Activated CD4-positive, alpha-beta T cell treated with anti-CD3 and anti-CD28 coated beads, Interleukin-2, amount 10 ng/mL, durations not matched to agents 7 days and 5 days (primary cell): Measurements from ENCODE around the gene TRPM2. TPM values are rescaled to one million over a fixed set of nuclear protein-coding genes. Genes with fewer than 3 reads are reported as not detected.

Experiments
- CTCF ChIA-PET: fragments of 350-600 bp; sonication (Branson Sonifier 250); formaldehyde crosslinking; loops from one replicate; lab custom pipeline; 2021; ENCODE audit warnings: antibody characterized with exemption; lab: Charles Lee
- POLR2A ChIA-PET: fragments of 350-600 bp; sonication (Branson Sonifier 250); formaldehyde crosslinking; loops from one replicate; lab custom pipeline; 2021; ENCODE audit warnings: antibody characterized with exemption; lab: Charles Lee
- DNase-seq: peaks from one replicate; pipeline ENCODE4 v3.0.0-alpha.2; 2020
- H3K27ac Mint-ChIP-seq: one replicate; pipeline ENCODE4 v1.8.0; 2021; ENCODE audit warnings: mild to moderate bottlenecking, moderate library complexity, mixed read lengths
- H3K27me3 Mint-ChIP-seq: one replicate; pipeline ENCODE4 v1.8.0; 2021; ENCODE audit warnings: mixed read lengths
- H3K36me3 Mint-ChIP-seq: one replicate; pipeline ENCODE4 v1.8.0; 2021; ENCODE audit warnings: low read depth, mixed read lengths
- H3K4me1 Mint-ChIP-seq: one replicate; pipeline ENCODE4 v1.8.0; 2021; ENCODE audit warnings: mixed read lengths
- H3K4me3 Mint-ChIP-seq: one replicate; pipeline ENCODE4 v1.8.0; 2021; ENCODE audit warnings: mild to moderate bottlenecking, moderate library complexity, mixed read lengths
- H3K9me3 Mint-ChIP-seq: one replicate; pipeline ENCODE4 v1.8.0; 2021; ENCODE audit warnings: mixed read lengths
- total RNA-seq, 2 experiments: library from RNA; stranded (reverse); gene quantifications; one replicate each; pipeline ENCODE4 v1.2.3, GENCODE V29; 2021

Gene TRPM2
- total RNA-seq, 2 experiments from 2014 or later: 13.9 to 15.2 TPM

DNA sequence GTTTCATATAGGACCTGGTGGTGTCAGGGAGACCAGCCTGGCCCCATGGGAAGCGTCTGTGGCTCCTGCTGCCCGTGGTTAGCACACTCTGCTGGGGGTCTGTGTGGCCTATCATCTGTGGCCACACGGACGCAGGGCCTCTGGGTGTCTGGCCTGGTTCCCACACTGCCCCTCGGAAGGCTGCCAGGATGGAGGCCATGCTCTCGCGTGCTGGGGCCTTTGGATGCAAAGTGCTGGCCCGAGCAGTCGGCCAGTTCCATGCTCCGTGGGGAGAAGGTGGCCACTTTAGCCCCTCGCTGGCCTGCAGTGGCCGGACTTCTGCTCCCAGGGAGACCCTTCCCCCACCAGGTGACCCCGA, 81.1 kb downstream of the TRPM2 start:
- H3K27me3 Mint-ChIP-seq: no peaks in the 10 kb centered on the region
- H3K4me1 Mint-ChIP-seq: no peaks in the 10 kb centered on the region
- DNase-seq: no peak
- H3K27ac Mint-ChIP-seq: no peak overlapping the region
- ChIA-PET POLR2A (no interaction called here), CTCF (no interaction called here)
- peaks cover 10% of the 10 kb centered on the region for H3K9me3 Mint-ChIP-seq
- H3K4me3 Mint-ChIP-seq: no peak overlapping the region
- peaks cover 3% of the 10 kb centered on the region for H3K36me3 Mint-ChIP-seq

DNA sequence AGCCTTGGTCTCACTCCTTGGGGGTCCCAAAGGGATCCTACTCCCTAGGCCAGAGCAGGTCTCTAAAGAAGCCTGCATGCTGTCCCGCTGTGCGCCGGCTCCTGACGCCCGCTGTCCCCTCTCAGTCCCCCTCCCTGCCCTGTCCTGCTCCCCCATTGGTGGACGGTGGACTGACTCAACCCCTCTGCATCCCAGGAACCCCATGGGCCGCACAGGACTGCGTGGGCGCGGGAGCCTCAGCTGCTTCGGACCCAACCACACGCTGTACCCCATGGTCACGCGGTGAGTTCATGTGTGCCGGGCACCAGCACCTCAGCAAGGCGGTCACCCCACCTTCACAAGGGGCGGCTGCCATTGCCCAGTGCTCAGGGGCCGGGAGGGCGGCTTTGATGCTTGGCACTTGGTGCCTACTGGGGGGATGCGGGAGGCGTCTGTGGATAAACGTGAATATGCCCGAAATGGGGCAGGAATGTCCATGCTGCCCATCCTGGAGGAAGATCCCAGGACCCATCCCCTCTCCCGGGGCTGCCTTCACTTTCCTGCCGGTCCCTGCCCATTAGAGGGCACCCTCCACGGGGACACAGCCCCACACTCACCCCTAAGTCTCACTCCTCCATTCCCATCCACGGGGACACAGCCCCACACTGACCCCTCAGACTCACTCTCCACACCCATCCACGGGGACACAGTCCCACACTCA, 81.7 kb downstream of the TRPM2 start:
- ChIA-PET CTCF (no interaction called here), POLR2A (no interaction called here)
- H3K4me3 Mint-ChIP-seq: no peak overlapping the region
- no peaks in the 10 kb centered on the region for H3K27me3 Mint-ChIP-seq
- no peak overlapping the region for H3K27ac Mint-ChIP-seq
- peaks cover 2% of the 10 kb centered on the region for H3K36me3 Mint-ChIP-seq
- no peaks in the 10 kb centered on the region for H3K4me1 Mint-ChIP-seq
- peaks cover 5% of the 10 kb centered on the region for H3K9me3 Mint-ChIP-seq
- no peak for DNase-seq

DNA sequence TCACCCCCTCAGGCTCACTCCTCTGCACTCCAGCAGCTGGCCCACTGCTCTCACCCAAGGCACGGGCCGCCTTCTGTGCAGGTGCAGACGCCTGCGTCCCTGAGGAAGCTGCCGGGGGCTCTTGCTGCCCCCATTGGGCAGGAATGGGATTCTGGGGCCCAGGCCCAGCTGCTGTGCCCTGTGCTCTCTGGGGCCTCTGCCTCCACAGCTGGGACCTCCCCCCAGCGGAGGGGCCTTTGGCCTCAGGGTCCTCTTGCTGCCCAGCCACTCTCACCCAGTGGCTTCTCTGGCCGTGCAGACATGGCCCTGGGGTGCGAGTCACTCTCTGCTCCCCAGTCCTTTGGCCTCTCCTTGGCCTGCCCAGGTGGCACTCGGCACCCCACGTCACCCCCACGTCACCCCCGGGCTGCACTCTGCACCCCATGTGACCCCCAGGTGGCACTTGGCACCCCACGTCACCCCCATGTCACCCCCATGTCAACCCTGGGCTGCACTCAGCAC, 82.7 kb downstream of the TRPM2 start:
- Mint-ChIP-seq H3K36me3 (peaks cover 2% of the 10 kb centered on the region), H3K4me3 (no peak overlapping the region), H3K27ac (no peak overlapping the region), H3K9me3 (peaks cover 2% of the 10 kb centered on the region), H3K4me1 (no peaks in the 10 kb centered on the region), H3K27me3 (no peaks in the 10 kb centered on the region)
- CTCF ChIA-PET: no interaction called here
- no peak for DNase-seq
- POLR2A ChIA-PET: no interaction called here

DNA sequence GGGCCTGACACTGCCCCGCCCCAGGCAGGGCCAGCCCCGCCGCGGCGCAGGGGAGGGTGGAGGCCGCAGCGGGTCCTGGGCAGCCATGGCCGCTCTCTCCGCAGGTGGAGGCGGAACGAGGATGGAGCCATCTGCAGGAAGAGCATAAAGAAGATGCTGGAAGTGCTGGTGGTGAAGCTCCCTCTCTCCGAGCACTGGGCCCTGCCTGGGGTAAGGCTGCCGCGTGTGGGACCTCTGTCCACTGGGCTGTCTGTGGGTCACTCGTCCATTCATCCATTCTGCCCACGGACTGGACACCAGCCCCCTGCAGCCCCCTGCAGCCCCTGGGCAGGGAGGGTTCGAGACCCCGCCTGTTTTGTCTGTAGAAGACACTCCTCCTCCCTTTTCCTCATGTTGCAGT, 83.5 kb downstream of the TRPM2 start:
- Mint-ChIP-seq H3K4me1 (no peaks in the 10 kb centered on the region), H3K27ac (no peak overlapping the region), H3K9me3 (no peaks in the 10 kb centered on the region), H3K27me3 (no peaks in the 10 kb centered on the region), H3K4me3 (no peak overlapping the region), H3K36me3 (no peaks in the 10 kb centered on the region)
- ChIA-PET POLR2A (no interaction called here), CTCF (no interaction called here)
- no peak for DNase-seq

DNA sequence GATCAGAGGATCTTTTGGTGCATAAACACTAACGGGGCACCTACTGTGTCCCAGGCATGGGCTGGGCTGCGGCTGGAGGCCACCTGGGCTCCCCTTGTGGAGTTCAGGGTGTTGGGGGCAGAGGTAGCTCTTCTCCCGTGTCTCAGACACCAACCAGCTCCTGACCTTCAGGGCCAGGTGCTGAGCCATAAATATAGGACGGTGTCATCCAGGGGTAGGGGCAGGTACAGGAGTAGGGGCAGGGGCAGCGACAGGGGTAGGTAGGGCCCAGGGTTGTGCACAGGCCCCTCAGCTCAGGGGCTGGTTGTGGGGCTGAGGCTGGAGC, 83.9 kb downstream of the TRPM2 start:
- no peaks in the 10 kb centered on the region for H3K9me3 Mint-ChIP-seq
- H3K4me3 Mint-ChIP-seq: no peak overlapping the region
- no peak overlapping the region for H3K27ac Mint-ChIP-seq
- no peaks in the 10 kb centered on the region for H3K27me3 Mint-ChIP-seq
- H3K4me1 Mint-ChIP-seq: no peaks in the 10 kb centered on the region
- no peaks in the 10 kb centered on the region for H3K36me3 Mint-ChIP-seq
- no peak for DNase-seq
- POLR2A ChIA-PET: no interaction called here
- CTCF ChIA-PET: interaction anchor here (0.8 kb wide), 1 partner anchor 10 kb away, joined by 4 read pairs; no protein-coding TSS in a partner anchor

DNA sequence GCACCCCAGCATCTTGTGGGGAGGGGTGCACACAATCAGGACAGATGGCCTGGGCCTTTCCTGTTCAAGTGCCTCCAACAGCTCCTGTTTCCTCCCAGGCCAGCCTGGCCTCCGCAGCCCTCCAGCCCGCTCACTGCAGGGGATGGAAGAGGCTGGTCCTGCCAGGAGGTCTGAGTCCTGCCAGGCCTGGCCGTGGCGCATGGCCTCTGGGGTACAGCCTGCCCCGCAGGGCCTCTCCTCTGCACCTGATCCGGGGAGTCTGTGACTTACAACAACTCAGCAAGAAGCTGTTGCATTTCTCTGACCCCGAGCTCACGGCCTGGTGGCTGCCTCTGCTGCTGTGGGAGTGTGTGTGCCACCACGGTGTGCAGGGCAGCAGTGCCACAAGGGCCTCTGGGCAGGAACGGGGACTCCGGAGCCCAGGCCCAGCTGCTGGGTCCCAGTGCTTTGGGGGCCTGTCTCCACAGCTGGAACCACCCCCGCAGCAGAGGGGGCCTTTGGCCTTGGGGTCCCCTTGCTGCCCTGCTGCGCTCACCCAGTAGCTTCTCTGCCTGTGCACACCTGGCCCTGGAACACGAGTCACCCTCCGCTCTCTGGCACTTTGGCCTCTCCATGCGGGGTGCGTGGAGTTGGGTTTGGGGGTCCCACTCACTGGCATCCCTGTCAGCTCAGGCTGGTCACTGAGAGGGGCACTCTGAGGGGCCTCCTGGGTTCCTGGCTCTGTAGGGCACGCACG, 84.4 kb downstream of the TRPM2 start:
- no peak for DNase-seq
- H3K27me3 Mint-ChIP-seq: no peaks in the 10 kb centered on the region
- no peak overlapping the region for H3K4me3 Mint-ChIP-seq
- no peaks in the 10 kb centered on the region for H3K9me3 Mint-ChIP-seq
- no peaks in the 10 kb centered on the region for H3K36me3 Mint-ChIP-seq
- H3K27ac Mint-ChIP-seq: no peak overlapping the region
- ChIA-PET POLR2A (no interaction called here), CTCF (interaction anchor here (0.8 kb wide), 1 partner anchor 9 kb away, joined by 4 read pairs; no protein-coding TSS in a partner anchor)
- no peaks in the 10 kb centered on the region for H3K4me1 Mint-ChIP-seq

DNA sequence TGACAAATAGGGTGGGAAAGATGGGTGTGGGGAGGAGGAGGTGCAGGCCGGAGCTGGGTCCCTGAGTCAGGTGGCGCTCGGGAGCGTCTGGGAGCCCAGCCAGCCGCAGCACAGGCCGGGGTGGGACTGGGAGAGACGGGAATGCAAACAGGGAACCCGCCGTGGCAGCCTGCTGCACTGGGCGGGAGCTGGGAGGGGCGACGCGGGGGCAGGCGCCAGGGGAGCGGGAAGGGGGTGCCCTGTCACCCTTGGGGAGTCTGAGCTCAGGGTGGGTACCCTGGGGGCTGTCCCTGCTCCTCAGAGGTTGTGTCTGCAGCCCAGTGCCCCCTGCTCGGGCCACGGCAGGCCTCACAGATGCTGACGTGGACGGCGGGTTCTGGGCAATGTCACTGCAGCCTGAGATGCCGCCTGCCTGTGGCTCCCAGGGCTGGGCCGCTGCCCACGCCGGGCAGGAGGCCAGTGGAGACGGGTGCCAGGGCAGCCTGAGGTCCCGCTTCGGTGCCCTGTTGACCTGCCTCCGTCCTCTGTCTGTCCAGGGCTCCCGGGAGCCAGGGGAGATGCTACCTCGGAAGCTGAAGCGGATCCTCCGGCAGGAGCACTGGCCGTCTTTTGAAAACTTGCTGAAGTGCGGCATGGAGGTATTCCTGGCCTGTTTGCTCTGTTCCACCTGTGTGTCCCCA, 85.2 kb downstream of the TRPM2 start:
- Mint-ChIP-seq H3K36me3 (no peaks in the 10 kb centered on the region), H3K27me3 (no peaks in the 10 kb centered on the region), H3K4me3 (no peak overlapping the region), H3K9me3 (no peaks in the 10 kb centered on the region), H3K4me1 (no peaks in the 10 kb centered on the region), H3K27ac (no peak overlapping the region)
- DNase-seq: no peak
- POLR2A ChIA-PET: interaction anchor here (0.6 kb wide), 1 partner anchor 373 kb away, joined by 3 read pairs; no protein-coding TSS in a partner anchor
- CTCF ChIA-PET: no interaction called here

DNA sequence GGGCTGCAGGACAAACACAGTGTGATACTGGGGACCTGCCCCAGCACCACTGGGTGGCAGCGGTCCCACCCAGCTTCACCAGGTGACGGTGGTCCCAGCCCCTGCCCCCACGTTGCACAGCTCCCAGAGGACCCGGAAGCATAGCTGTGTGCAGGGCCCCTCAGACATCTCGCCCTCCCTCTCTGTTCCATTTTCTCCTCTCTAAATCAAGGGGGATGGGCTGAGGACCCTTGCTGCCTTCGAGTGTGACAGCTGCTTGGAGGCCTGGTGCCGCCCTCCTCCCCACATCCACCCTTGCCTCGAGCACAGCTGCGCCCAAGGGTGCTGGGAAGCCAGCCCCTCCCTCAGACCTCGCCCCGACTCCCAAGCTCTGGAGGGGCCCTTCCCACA, 85.8 kb downstream of the TRPM2 start:
- CTCF ChIA-PET: no interaction called here

DNA sequence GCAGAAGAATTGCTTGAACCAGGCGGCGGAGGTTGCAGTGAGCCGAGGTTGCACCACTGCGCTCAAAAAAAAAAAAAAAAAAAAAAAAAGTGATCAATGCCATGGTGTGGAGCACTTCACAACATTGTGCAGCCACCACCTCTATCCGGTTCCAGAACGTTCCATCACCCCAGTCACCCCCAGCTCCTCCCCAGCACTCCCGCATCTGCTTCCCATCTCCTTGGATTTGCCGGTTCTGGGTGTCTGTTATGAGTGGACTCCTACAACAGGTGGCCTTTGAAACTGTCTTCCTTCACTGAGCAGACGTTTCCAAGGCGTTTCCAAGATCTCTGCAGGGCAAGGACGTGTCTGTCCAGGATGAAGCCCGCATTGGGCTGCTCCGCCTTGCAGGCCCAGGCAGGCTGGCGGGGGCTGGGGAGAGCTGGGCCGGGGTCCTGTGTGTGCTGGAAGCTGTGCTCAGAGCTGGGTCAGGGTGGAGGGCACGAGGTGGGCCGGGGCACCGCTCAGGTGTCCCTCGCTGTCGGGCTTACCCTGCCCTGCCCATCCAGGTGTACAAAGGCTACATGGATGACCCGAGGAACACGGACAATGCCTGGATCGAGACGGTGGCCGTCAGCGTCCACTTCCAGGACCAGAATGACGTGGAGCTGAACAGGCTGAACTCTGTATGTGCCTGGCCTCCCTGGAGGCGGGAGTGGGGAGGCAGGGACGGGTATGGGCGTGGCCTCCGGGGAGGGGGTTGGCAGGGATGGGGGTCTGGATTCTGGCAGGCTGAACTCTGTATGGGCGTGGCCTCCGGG, 87.0 kb downstream of the TRPM2 start:
- Mint-ChIP-seq H3K4me3 (no peak overlapping the region), H3K9me3 (no peaks in the 10 kb centered on the region), H3K27me3 (peaks cover 3% of the 10 kb centered on the region), H3K4me1 (no peaks in the 10 kb centered on the region), H3K36me3 (no peaks in the 10 kb centered on the region), H3K27ac (no peak overlapping the region)
- POLR2A ChIA-PET: no interaction called here
- CTCF ChIA-PET: interaction anchor here (0.5 kb wide), 1 partner anchor 842 kb away, joined by 3 read pairs; no protein-coding TSS in a partner anchor
- no peak for DNase-seq

More for the DNA sequence above, 85.8 kb downstream of the TRPM2 start:
- Mint-ChIP-seq H3K4me1 (no peaks in the 10 kb centered on the region), H3K27ac (no peak overlapping the region), H3K36me3 (no peaks in the 10 kb centered on the region), H3K27me3 (no peaks in the 10 kb centered on the region), H3K9me3 (no peaks in the 10 kb centered on the region), H3K4me3 (no peak overlapping the region)
- POLR2A ChIA-PET: interaction anchor here (0.6 kb wide), 1 partner anchor 374 kb away, joined by 3 read pairs; no protein-coding TSS in a partner anchor
- DNase-seq: no peak

DNA sequence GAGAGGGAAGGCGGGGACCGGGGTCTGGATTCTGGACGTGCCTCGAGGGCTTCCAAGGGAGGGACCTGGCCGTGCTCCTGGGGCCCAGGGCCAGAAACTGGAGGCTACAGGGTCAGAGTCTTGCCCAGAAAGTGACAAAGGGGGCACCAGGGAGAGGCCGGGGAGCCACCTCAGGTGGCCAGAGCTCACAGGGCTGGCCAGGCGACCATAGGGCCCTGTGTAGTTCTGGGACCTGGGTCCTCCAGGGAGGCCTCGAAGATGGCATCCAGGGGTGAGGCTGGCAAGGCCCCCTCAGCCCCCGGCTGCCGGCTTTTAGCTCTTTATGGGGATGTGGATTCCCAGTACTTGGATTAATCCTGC, 87.6 kb downstream of the TRPM2 start:
- ChIA-PET CTCF (interaction anchor here (0.5 kb wide), 1 partner anchor 843 kb away, joined by 3 read pairs; no protein-coding TSS in a partner anchor), POLR2A (no interaction called here)
- H3K4me3 Mint-ChIP-seq: no peak overlapping the region
- H3K36me3 Mint-ChIP-seq: no peaks in the 10 kb centered on the region
- no peaks in the 10 kb centered on the region for H3K4me1 Mint-ChIP-seq
- peaks cover 3% of the 10 kb centered on the region for H3K27me3 Mint-ChIP-seq
- no peak overlapping the region for H3K27ac Mint-ChIP-seq
- no peak for DNase-seq
- no peaks in the 10 kb centered on the region for H3K9me3 Mint-ChIP-seq

DNA sequence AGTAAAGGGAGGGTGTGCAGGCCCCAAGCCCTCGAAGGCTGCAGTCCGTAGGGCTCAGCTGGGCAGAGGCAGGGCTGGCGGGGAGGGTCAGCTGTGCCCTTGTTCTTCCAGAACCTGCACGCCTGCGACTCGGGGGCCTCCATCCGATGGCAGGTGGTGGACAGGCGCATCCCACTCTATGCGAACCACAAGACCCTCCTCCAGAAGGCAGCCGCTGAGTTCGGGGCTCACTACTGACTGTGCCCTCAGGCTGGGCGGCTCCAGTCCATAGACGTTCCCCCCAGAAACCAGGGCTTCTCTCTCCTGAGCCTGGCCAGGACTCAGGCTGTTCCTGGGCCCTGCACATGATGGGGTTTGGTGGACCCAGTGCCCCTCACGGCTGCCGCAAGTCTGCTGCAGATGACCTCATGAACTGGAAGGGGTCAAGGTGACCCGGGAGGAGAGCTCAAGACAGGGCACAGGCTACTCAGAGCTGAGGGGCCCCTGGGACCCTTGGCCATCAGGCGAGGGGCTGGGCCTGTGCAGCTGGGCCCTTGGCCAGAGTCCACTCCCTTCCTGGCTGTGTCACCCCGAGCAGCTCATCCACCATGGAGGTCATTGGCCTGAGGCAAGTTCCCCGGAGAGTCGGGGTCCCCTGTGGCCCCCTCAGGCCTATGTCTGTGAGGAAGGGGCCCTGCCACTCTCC, 88.3 kb downstream of the TRPM2 start:
- CTCF ChIA-PET: no interaction called here

More for the DNA sequence above, 88.3 kb downstream of the TRPM2 start:
- Mint-ChIP-seq H3K36me3 (no peaks in the 10 kb centered on the region), H3K27ac (no peak overlapping the region), H3K27me3 (peaks cover 3% of the 10 kb centered on the region), H3K4me3 (no peak overlapping the region), H3K9me3 (no peaks in the 10 kb centered on the region), H3K4me1 (no peaks in the 10 kb centered on the region)
- POLR2A ChIA-PET: no interaction called here
- no peak for DNase-seq
